C4-2B (cell line): ENCODE measurements around the gene ID2.

ENCODE experiments used
- H3K27ac ChIP-seq: fragments of 450-650 bp; 2 replicates; pipeline ENCODE4 v1.5.1; 2017
- ZFX ChIP-seq: fragments of 450-650 bp; IDR thresholded peaks from 2 replicates; pipeline ENCODE4 v1.6.1; 2017
- TF ChIP-seq, protein P1 (sequence below): fragments of 450-650 bp; conservative IDR thresholded peaks from 2 replicates; pipeline ENCODE4 v1.5.1; 2017; ENCODE audit warnings: mild to moderate bottlenecking

The ID2 gene

DNA sequence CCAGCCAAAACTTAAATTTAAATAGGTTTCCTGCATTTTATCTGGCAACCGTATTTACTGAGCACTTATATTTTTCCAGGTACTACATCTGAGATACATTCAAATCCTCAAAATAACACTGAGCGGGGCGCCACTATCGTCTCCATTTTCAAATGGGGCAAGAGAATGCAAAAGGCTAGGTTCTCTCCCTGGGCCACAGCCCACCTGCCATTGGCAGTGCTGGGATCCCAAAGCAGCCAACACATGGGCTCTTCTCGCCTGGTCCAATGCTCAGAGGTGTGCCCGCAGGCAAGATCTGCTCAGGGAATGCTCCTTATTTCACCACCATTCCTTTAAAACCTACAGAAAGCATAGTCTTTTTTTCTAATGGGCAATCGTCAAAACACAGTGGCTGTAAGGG, 11.3 kb upstream of the ID2 start:
- TF ChIP-seq, protein P1, sequence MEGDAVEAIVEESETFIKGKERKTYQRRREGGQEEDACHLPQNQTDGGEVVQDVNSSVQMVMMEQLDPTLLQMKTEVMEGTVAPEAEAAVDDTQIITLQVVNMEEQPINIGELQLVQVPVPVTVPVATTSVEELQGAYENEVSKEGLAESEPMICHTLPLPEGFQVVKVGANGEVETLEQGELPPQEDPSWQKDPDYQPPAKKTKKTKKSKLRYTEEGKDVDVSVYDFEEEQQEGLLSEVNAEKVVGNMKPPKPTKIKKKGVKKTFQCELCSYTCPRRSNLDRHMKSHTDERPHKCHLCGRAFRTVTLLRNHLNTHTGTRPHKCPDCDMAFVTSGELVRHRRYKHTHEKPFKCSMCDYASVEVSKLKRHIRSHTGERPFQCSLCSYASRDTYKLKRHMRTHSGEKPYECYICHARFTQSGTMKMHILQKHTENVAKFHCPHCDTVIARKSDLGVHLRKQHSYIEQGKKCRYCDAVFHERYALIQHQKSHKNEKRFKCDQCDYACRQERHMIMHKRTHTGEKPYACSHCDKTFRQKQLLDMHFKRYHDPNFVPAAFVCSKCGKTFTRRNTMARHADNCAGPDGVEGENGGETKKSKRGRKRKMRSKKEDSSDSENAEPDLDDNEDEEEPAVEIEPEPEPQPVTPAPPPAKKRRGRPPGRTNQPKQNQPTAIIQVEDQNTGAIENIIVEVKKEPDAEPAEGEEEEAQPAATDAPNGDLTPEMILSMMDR = no peak
- no peak for TF ChIP-seq ZFX
- no peak overlapping the region for H3K27ac ChIP-seq

DNA sequence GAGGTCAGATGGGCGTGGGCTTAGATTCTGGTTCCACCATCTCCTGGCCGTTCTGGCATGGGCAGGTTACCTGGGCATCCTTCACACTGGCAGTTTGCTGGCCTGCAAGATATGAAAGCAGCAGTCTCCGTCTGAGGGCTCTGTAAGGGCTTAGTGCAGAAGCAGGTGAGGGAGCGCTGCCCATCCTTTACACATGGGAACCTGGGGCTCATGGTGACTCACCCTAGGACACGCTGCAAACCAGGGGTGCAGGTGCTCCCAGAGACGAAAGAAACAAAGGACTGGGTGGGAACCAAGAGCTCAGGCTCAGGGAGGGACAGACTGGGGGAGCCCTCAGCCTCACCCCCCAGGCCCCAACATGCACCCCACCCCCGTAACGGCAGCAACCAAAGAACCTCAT, 10.7 kb upstream of the ID2 start:
- H3K27ac ChIP-seq = no peak overlapping the region
- TF ChIP-seq ZFX = no peak
- TF ChIP-seq, protein P1 = no peak

DNA sequence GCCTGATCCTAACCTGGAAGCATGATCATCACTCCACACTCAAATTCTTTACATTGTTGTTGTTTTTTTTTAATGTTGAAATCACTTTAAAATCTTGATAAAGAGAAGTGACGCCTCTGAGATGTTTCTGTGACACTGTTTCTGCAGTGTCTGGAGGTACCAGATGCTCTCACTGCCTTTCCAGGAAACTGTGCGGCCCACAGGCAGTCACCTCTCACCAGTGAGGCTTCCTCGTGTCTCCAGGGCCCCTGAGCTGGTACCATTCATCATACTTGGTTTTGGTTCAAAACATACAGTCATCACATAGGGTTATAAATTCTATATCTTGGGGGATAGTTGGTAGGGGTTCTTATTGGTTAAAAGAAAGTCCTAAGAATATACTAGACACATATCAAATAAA, 10.1 kb upstream of the ID2 start:
- H3K27ac ChIP-seq = no peak overlapping the region
- TF ChIP-seq ZFX = no peak
- TF ChIP-seq, protein P1 = no peak

DNA sequence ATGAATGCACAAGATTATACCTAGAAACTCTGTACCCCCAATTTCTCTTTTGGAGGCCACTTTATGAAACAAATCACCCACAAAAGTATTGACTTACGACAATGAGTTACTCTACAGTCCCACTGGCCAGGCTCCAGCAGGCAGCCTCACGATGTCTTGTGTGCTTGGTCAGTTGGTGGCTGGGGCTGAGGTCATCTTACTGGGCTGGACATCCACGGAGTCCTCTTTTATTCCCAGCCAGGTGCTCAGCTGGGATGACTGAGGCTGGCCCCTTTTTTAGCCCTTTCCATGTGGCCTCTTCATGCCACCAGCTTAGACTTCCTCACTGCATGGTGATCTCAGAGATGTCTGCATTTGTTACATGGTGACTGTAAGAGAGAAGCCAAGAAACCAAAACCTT, 8.9 kb upstream of the ID2 start:
- TF ChIP-seq, protein P1 = no peak
- TF ChIP-seq ZFX = no peak

DNA sequence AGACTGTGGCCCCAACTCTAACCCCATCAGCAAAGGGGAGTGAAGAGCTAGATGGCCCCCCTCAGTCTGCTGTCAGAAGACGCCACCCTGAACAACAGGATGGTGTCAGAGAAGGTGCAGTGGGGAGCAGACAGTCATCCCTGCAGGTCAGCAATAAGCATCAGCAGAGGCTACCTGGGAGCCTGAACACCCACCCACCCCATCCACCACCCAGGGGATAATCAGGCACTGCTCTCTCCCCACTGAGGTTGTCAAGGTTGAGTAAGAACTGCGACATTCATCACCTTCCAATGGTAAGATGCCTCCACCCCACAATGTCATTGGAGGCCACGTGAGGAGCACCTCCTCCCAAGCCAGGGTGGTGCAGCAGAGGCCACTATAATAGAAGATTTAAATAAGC, 8.5 kb upstream of the ID2 start:
- no peak for TF ChIP-seq ZFX
- TF ChIP-seq, protein P1 = no peak
- H3K27ac ChIP-seq = no peak overlapping the region

More for the DNA sequence above, 8.9 kb upstream of the ID2 start:
- H3K27ac ChIP-seq = no peak overlapping the region

DNA sequence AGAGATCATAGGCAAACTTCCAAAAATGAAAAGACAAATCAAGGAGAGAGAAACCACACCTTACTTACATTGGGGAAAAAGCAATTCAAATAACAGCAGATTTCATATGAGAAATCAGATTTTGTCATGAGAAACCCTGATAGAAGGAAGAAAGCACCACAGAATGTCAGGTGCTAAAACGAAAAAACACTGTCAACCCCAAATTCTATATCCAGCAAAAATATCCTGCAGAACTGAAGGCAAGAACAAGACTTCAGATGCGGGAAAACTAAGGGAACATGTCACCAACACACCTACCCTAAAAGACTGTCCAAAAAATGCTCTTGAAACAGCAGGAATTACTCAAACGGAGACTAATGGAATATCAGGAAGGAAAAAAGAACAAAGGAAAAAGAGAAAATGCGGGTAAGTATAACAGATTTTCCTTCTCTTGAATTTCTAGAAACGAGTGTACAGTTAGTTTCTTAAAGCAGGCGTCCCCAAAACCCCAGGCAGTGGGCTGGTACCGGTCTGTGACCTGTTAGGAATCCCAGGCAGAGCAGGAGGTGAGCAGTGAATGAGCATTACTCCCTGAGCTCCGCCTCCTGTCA, 7.3 kb upstream of the ID2 start:
- TF ChIP-seq ZFX = no peak
- TF ChIP-seq, protein P1 = no peak
- no peak overlapping the region for H3K27ac ChIP-seq

DNA sequence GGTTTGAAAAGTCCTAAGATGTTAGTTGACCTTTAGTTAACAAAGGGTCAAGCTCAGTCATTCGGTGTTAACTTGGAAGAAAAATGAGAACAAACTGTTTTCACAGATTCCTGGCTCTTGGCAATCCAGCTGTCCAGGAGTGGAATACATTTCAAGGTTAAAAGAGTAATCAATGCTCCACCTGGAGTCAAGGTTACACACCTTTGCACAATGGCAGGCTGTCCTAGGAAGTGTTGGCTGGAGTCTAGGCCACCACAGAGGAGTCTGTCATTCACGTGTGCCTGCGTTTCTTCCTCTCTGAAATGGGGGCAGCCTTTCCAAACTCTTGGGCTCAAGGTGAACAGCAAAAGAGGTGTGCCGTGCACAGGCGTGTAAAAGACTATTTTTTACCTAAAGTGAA, 6.3 kb upstream of the ID2 start:
- no peak overlapping the region for H3K27ac ChIP-seq
- TF ChIP-seq, protein P1 = no peak
- TF ChIP-seq ZFX = no peak
